Measurements from ENCODE around the gene PAGE4. TPM values are rescaled to one million over a fixed set of nuclear protein-coding genes. Genes with fewer than 3 reads are reported as not detected.

The PAGE4 gene
- polyA plus RNA-seq, 3 donors = not detected

GRCh38 chrX:49838374-49838773 is 9.3 kb downstream of the PAGE4 start:
- Mint-ChIP-seq H3K4me1 (no peaks in the 10 kb centered on the region), H3K36me3 (no peaks in the 10 kb centered on the region), H3K27ac (no peak overlapping the region), H3K27me3 (ENCODE audit: low read depth in 3 of 3) (peaks cover 0 to 3% (median 0%) of the 10 kb centered on the region in 3 donors), H3K9me3 (peaks cover 0 to 4% (median 0%) of the 10 kb centered on the region in 7 donors), H3K4me3 (no peak overlapping the region)
- Histone ChIP-seq H2AFZ (ENCODE audit: insufficient read depth, low read depth, low read length, poor library complexity, severe bottlenecking) (no peak overlapping the region), H3K79me2 (ENCODE audit: insufficient read depth, low read length) (no peaks in the 10 kb centered on the region), H3K27me3 (ENCODE audit: control insufficient read depth in 2 of 2, insufficient read depth in 2 of 2, low read length in 2 of 2) (peaks cover 0 to 3% of the 10 kb centered on the region in 2 donors), H3K27ac (ENCODE audit: low read depth in 1 of 2, low read length in 2 of 2) (no peak overlapping the region), H3K9ac (ENCODE audit: insufficient read depth, low read length, poor library complexity, severe bottlenecking) (no peak overlapping the region), H3K4me3 (replicated peaks in 1 of 3; ENCODE audit: low read depth in 2 of 3, low read length in 3 of 3) (no peak overlapping the region), H4K20me1 (ENCODE audit: insufficient read depth, low read length) (no peaks in the 10 kb centered on the region), H3K4me2 (replicated peaks; ENCODE audit: extremely low read depth, low read length, poor library complexity, severe bottlenecking) (no peak overlapping the region), H3K9me3 (replicated peaks in 1 of 2; ENCODE audit: control insufficient read depth in 1 of 2, insufficient read depth in 1 of 2, low read length in 2 of 2) (no peaks in the 10 kb centered on the region), H3K36me3 (replicated peaks in 1 of 2; ENCODE audit: control insufficient read depth in 1 of 2, insufficient read depth in 2 of 2, low read length in 2 of 2) (no peaks in the 10 kb centered on the region), H3K4me1 (ENCODE audit: control insufficient read depth in 1 of 2, insufficient read depth in 2 of 2, low read length in 2 of 2) (no peaks in the 10 kb centered on the region)
- no CpG with 5 or more reads among the region's 8 CpGs for WGBS (ENCODE audit: insufficient coverage)
- peak; percentile 48 for TF ChIP-seq CTCF (IDR thresholded peaks at IDR 0.05)
- intact Hi-C loops (cut with micrococcal nuclease) = no loop called here
- DNase-seq = peak in 2 of 3 donors; percentile 1 to 22

GRCh38 chrX:49840679-49841078 is 11.6 kb downstream of the PAGE4 start:
- Histone ChIP-seq H3K27ac (ENCODE audit: low read depth in 1 of 2, low read length in 2 of 2) (no peak overlapping the region), H3K4me1 (ENCODE audit: control insufficient read depth in 1 of 2, insufficient read depth in 2 of 2, low read length in 2 of 2) (no peaks in the 10 kb centered on the region), H3K79me2 (ENCODE audit: insufficient read depth, low read length) (no peaks in the 10 kb centered on the region), H2AFZ (ENCODE audit: insufficient read depth, low read depth, low read length, poor library complexity, severe bottlenecking) (no peak overlapping the region), H3K4me2 (replicated peaks; ENCODE audit: extremely low read depth, low read length, poor library complexity, severe bottlenecking) (no peak overlapping the region), H3K27me3 (ENCODE audit: control insufficient read depth in 2 of 2, insufficient read depth in 2 of 2, low read length in 2 of 2) (peaks cover 0 to under 1% of the 10 kb centered on the region in 2 donors), H3K4me3 (replicated peaks in 1 of 3; ENCODE audit: low read depth in 2 of 3, low read length in 3 of 3) (no peak overlapping the region), H4K20me1 (ENCODE audit: insufficient read depth, low read length) (no peaks in the 10 kb centered on the region), H3K9ac (ENCODE audit: insufficient read depth, low read length, poor library complexity, severe bottlenecking) (no peak overlapping the region), H3K9me3 (replicated peaks in 1 of 2; ENCODE audit: control insufficient read depth in 1 of 2, insufficient read depth in 1 of 2, low read length in 2 of 2) (no peaks in the 10 kb centered on the region), H3K36me3 (replicated peaks in 1 of 2; ENCODE audit: control insufficient read depth in 1 of 2, insufficient read depth in 2 of 2, low read length in 2 of 2) (no peaks in the 10 kb centered on the region)
- H3K9me3 Mint-ChIP-seq = peaks cover 0 to 4% (median 0%) of the 10 kb centered on the region in 7 donors
- intact Hi-C loops (cut with micrococcal nuclease) = no loop called here
- H3K36me3 Mint-ChIP-seq = no peaks in the 10 kb centered on the region
- no peak for TF ChIP-seq CTCF (IDR thresholded peaks at IDR 0.05)
- no peak overlapping the region for H3K4me3 Mint-ChIP-seq
- no peaks in the 10 kb centered on the region for H3K4me1 Mint-ChIP-seq
- peaks cover 0 to 6% (median under 1%) of the 10 kb centered on the region in 3 donors for H3K27me3 Mint-ChIP-seq (ENCODE audit: low read depth in 3 of 3)
- H3K27ac Mint-ChIP-seq = peak overlapping the region in 1 of 7 donors; percentile 20
- DNase-seq = peak; percentile 29 to 71 (median 44)
- 50% methylated on average over 2 of the region's 3 CpGs for WGBS (ENCODE audit: insufficient coverage)
